ENCODE results near the gene TSPAN31. TPM values are rescaled to one million over a fixed set of nuclear protein-coding genes. Genes with fewer than 3 reads are reported as not detected.

Gene TSPAN31
- total RNA-seq, 1 donor from 2014 or later: 34.8 TPM

DNA sequence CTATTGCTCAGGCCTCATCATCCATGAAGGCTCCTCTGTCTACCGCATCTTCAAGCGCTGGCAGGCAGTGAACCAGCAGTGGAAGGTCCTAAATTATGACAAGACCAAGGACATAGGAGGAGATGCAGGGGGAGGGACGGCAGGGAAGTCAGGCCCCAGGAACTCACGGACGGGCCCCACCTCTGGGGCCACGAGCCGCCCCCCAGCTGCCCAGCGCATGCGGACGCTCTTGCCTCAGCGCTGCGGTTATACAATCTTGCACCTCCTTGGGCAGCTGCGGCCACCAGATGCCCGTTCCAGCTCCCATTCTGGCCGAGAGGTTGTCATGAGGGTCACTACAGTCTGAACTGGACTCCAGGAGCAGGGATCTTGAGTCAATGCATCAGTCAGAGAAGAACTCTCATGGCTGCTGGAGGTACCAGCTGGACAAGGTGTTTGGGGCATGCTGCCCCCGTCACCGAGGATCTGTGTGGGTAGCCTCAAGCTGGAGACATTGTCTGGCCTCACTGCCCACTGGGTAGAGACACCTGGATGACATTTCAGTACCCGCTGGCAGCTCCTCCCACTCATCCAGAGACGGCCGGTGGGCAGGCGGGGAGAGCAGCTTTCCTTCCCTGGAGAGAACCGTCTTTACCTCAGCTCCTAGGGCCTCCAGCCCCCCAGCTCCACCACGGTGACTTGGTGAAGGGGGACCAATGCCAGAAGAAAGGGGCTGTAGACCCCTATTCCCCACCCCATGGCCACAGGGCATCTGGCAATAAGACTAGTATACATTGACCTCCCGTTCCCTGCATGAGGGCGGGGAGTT, 13.9 kb downstream of the TSPAN31 start:
- DNase-seq (ENCODE audit: extremely low spot score, unreplicated experiment): no peak
- H3K27me3 Mint-ChIP-seq: peaks cover 72% of the 10 kb centered on the region
- H3K4me3 Mint-ChIP-seq: peak overlapping the region; percentile 58
- H3K4me1 Mint-ChIP-seq (ENCODE audit: unreplicated experiment): peaks cover 18% of the 10 kb centered on the region
- H3K36me3 Mint-ChIP-seq: peaks cover 12% of the 10 kb centered on the region
- TF ChIP-seq, protein P1, sequence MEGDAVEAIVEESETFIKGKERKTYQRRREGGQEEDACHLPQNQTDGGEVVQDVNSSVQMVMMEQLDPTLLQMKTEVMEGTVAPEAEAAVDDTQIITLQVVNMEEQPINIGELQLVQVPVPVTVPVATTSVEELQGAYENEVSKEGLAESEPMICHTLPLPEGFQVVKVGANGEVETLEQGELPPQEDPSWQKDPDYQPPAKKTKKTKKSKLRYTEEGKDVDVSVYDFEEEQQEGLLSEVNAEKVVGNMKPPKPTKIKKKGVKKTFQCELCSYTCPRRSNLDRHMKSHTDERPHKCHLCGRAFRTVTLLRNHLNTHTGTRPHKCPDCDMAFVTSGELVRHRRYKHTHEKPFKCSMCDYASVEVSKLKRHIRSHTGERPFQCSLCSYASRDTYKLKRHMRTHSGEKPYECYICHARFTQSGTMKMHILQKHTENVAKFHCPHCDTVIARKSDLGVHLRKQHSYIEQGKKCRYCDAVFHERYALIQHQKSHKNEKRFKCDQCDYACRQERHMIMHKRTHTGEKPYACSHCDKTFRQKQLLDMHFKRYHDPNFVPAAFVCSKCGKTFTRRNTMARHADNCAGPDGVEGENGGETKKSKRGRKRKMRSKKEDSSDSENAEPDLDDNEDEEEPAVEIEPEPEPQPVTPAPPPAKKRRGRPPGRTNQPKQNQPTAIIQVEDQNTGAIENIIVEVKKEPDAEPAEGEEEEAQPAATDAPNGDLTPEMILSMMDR (conservative IDR thresholded peaks at IDR 0.05): no peak
- no peaks in the 10 kb centered on the region for H3K9me3 Mint-ChIP-seq
- no peak overlapping the region for H3K27ac Mint-ChIP-seq

DNA sequence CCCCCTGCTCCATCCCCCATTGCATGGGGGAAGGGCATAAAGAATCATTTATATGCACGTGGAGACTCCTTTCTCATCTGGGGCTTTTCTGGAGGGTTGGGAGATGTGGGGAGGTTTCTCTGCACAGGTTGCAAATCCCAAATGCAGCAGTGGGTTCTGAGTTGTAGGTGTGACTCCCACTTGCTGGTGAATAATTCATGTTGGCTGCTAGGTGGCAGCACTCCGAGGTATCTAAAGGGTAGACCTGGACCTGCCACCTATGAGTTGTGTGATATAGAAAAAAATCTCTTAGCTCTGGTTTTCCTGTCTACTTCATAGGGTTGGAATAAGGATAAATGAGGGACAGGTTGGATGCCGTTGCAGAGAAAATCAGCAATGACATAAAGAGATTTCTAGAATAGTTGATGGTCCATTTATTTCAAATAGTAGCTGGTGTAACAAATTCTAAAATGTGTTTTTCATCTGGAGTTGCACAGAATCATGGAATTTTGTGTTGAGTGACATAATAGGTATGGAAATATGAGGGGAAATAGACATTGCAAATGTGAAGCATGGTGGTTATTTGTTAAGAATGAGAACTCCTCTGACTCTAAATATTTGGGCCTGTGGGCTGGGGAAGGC, 14.6 kb downstream of the TSPAN31 start:
- no peak for DNase-seq (ENCODE audit: extremely low spot score, unreplicated experiment)
- Mint-ChIP-seq H3K4me1 (ENCODE audit: unreplicated experiment) (peaks cover 12% of the 10 kb centered on the region), H3K27ac (no peak overlapping the region), H3K27me3 (peaks cover 72% of the 10 kb centered on the region), H3K4me3 (peak overlapping the region; percentile 71), H3K9me3 (no peaks in the 10 kb centered on the region), H3K36me3 (peaks cover 12% of the 10 kb centered on the region)
- TF ChIP-seq, protein P1 (conservative IDR thresholded peaks at IDR 0.05): peak; percentile 45

DNA sequence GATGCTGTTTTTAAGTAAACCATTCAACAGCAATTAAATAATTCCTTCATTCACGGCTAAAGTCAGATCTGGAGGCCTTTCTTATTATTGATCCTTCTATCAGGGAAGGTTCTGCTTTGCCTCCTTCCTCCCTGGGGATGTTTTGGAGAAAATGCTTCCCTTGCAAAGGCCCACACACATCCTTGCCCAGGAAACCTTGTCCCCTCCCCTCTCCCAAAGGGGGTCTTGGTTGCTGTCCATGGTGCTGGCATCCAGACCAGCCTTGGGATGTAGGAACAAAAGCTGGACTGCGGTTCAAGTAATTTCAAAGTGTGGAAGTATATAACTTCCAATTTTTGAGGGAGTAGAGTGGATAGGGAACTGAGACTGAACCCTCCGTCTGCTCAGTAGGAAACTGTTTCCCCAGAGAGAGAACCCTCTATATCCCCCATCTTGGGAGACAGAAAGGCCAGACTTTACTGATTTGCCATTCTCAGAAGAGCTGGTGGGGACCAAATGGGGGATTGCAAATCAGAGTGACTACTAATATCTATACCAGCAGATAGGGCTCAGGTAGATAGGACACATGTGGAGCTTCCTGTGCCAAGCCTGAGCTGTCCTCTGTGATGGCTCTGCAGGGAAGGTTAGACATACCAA, 15.6 kb downstream of the TSPAN31 start:
- Mint-ChIP-seq H3K36me3 (peaks cover 12% of the 10 kb centered on the region), H3K27ac (no peak overlapping the region), H3K4me3 (no peak overlapping the region), H3K4me1 (ENCODE audit: unreplicated experiment) (peaks cover 9% of the 10 kb centered on the region), H3K27me3 (peaks cover 78% of the 10 kb centered on the region), H3K9me3 (no peaks in the 10 kb centered on the region)
- TF ChIP-seq, protein P1 (conservative IDR thresholded peaks at IDR 0.05): no peak
- DNase-seq (ENCODE audit: extremely low spot score, unreplicated experiment): no peak

DNA sequence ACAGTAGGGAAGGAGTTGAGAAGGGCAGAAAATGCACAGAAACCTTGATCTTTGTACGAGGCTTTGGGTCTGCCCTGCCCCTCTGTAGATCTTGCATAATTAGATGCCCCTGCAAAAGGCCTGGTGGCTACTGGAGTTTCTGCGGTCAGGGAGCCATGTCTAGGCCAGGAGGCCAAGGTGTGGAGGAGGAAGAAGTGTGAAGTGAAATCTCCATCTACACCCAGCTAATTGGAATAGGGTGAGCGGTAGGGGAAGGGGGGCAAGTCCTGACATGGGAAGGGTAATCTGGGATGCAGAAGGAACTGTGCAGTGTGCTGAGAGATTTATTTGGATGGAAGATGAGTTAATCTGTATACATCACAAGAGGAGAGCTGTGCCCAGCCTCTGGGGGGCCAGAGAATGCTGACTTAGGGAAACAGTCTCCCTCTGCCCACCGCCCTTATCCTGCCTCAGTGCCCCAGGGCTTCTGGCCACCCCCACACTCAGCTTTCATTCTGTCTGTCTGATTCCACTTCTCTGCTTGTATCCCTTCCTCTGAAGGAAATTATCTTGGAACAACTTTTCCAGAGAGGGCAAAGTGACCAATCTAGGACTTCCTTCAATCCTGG, 16.7 kb downstream of the TSPAN31 start:
- peaks cover 9% of the 10 kb centered on the region for H3K4me1 Mint-ChIP-seq (ENCODE audit: unreplicated experiment)
- H3K36me3 Mint-ChIP-seq: peaks cover 12% of the 10 kb centered on the region
- H3K4me3 Mint-ChIP-seq: no peak overlapping the region
- no peaks in the 10 kb centered on the region for H3K9me3 Mint-ChIP-seq
- no peak for DNase-seq (ENCODE audit: extremely low spot score, unreplicated experiment)
- peaks cover 83% of the 10 kb centered on the region for H3K27me3 Mint-ChIP-seq
- H3K27ac Mint-ChIP-seq: no peak overlapping the region
- TF ChIP-seq, protein P1 (conservative IDR thresholded peaks at IDR 0.05): no peak

DNA sequence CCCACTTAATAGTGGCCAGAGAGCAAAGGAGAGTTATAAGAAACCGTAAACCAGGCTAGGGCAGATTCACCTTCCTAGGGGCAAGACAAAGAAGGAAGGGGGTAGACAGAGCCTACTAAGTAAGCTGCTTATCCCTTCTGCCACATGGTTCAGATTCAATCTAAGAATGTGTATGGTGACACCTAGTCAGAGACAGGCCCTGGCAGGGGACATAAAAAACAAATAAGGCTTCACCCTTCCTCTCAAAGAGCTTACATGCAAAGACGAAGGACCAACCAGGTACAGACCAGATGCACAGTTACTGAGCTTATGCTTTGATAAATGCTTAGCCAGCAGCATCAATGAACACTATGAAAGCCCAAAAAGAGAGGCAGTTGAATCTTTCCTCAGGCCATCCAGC, 17.6 kb downstream of the TSPAN31 start:
- no peaks in the 10 kb centered on the region for H3K9me3 Mint-ChIP-seq
- H3K4me3 Mint-ChIP-seq: no peak overlapping the region
- peaks cover 86% of the 10 kb centered on the region for H3K27me3 Mint-ChIP-seq
- TF ChIP-seq, protein P1 (conservative IDR thresholded peaks at IDR 0.05): no peak
- H3K36me3 Mint-ChIP-seq: peaks cover 12% of the 10 kb centered on the region
- no peak for DNase-seq (ENCODE audit: extremely low spot score, unreplicated experiment)
- H3K27ac Mint-ChIP-seq: no peak overlapping the region
- peaks cover 6% of the 10 kb centered on the region for H3K4me1 Mint-ChIP-seq (ENCODE audit: unreplicated experiment)
